ENCODE data around the gene RPS6KA3. TPM values are rescaled to one million over a fixed set of nuclear protein-coding genes. Genes with fewer than 3 reads are reported as not detected.
"Not testable (repeated sequence)": the region's sequence is repeated elsewhere in the genome, so short reads cannot be mapped to it uniquely, and the experiment has no call there.

Gene RPS6KA3
- total RNA-seq, 4 donors from 2014 or later: 53.1 to 91.0 (median 66.0) TPM

- in situ Hi-C loops (cut with MboI; ENCODE audit: low sequenced_read_pairs in 4 of 4) (loop anchor here in 1 of 4 donors (10.0 kb wide), 1 partner anchor 192 kb away; no protein-coding TSS in a partner anchor), intact Hi-C loops (cut with DNase I; ENCODE audit: low total_unique reads) (loop anchor here (1.0 to 10.0 kb wide), 2 partner anchors 191 to 1268 kb away; partner anchors contain the start of gene PHKA2)
- H3K4me3 ChIP-seq: no peak overlapping the region
- DNase-seq (peak; percentile 4 to 44), ATAC-seq (peak; percentile 36 to 77)
- TF ChIP-seq POLR2A (IDR thresholded peaks at IDR 0.05) (no peak), CTCF (IDR thresholded peaks at IDR 0.05 in 4 of 5, conservative IDR thresholded peaks at IDR 0.05 in 1 of 5) (peak; percentile 40 to 68 (median 52))
- H3K36me3 ChIP-seq: no peaks in the 10 kb centered on the region
- H3K27ac ChIP-seq: peak overlapping the region in 3 of 4 donors; percentile 34 to 74 (median 73)
- H3K9me3 ChIP-seq: no peaks in the 10 kb centered on the region
- H3K4me1 ChIP-seq: peaks cover 5 to 18% of the 10 kb centered on the region in 2 donors
- no peaks in the 10 kb centered on the region for H3K27me3 ChIP-seq
These were observed 14.1 kb downstream of the RPS6KA3 start for GRCh38 chrX:20252381-20253231.

- Histone ChIP-seq H3K27ac (peak overlapping the region in 1 of 4 donors; percentile 13), H3K9me3 (no peaks in the 10 kb centered on the region), H3K4me1 (peaks cover 5 to 13% of the 10 kb centered on the region in 2 donors), H3K27me3 (no peaks in the 10 kb centered on the region), H3K36me3 (no peaks in the 10 kb centered on the region), H3K4me3 (no peak overlapping the region)
- no peak for ATAC-seq
- intact Hi-C loops (cut with DNase I; ENCODE audit: low total_unique reads): loop anchor here (10.0 kb wide), 1 partner anchor 1267 kb away; the partner anchor contains the start of gene PHKA2
- DNase-seq: no peak
- no peak for TF ChIP-seq POLR2A (IDR thresholded peaks at IDR 0.05)
- no peak for TF ChIP-seq CTCF (IDR thresholded peaks at IDR 0.05 in 4 of 5, conservative IDR thresholded peaks at IDR 0.05 in 1 of 5)
- in situ Hi-C loops (cut with MboI; ENCODE audit: low sequenced_read_pairs in 4 of 4): loop anchor here in 1 of 4 donors (10.0 kb wide), 1 partner anchor 193 kb away; no protein-coding TSS in a partner anchor
These were observed 15.0 kb downstream of the RPS6KA3 start for GRCh38 chrX:20251691-20252090.

- H3K9me3 ChIP-seq: not testable (repeated sequence)
- intact Hi-C loops (cut with DNase I; ENCODE audit: low total_unique reads) (loop anchor here (10.0 kb wide), 1 partner anchor 1265 kb away; the partner anchor contains the start of gene PHKA2), in situ Hi-C loops (cut with MboI; ENCODE audit: low sequenced_read_pairs in 4 of 4) (loop anchor here in 1 of 4 donors (10.0 kb wide), 1 partner anchor 195 kb away; no protein-coding TSS in a partner anchor)
These were observed 16.6 kb downstream of the RPS6KA3 start for GRCh38 chrX:20250146-20250545.

GRCh38 chrX:20248592-20249192 lies 18.0 kb downstream of the RPS6KA3 start:
- H3K27ac ChIP-seq: no peak overlapping the region
- DNase-seq: no peak

More at GRCh38 chrX:20250146-20250545, 16.6 kb downstream of the RPS6KA3 start:
- H3K4me1 ChIP-seq, DNase-seq, H3K27me3 ChIP-seq, H3K4me3 ChIP-seq, H3K36me3 ChIP-seq, H3K27ac ChIP-seq, ATAC-seq: not testable (repeated sequence)

GRCh38 chrX:20244931-20245330 lies 21.8 kb downstream of the RPS6KA3 start:
- no peak for TF ChIP-seq POLR2A (IDR thresholded peaks at IDR 0.05)
- TF ChIP-seq CTCF (IDR thresholded peaks at IDR 0.05 in 4 of 5, conservative IDR thresholded peaks at IDR 0.05 in 1 of 5): no peak

More at GRCh38 chrX:20248592-20249192, 18.0 kb downstream of the RPS6KA3 start:
- Histone ChIP-seq H3K4me1 (peaks cover 0 to 5% of the 10 kb centered on the region in 2 donors), H3K4me3 (no peak overlapping the region), H3K36me3 (no peaks in the 10 kb centered on the region), H3K27me3 (no peaks in the 10 kb centered on the region), H3K9me3 (no peaks in the 10 kb centered on the region)
- intact Hi-C loops (cut with DNase I; ENCODE audit: low total_unique reads) (no loop called here), in situ Hi-C loops (cut with MboI; ENCODE audit: low sequenced_read_pairs in 4 of 4) (loop anchor here in 2 of 4 donors (25.0 kb wide), 1 partner anchor 189 kb away; no protein-coding TSS in a partner anchor)
- no peak for TF ChIP-seq POLR2A (IDR thresholded peaks at IDR 0.05)
- ATAC-seq: no peak

More at GRCh38 chrX:20244931-20245330, 21.8 kb downstream of the RPS6KA3 start:
- ATAC-seq (no peak), DNase-seq (no peak)
- Histone ChIP-seq H3K4me1 (no peaks in the 10 kb centered on the region), H3K36me3 (no peaks in the 10 kb centered on the region), H3K27me3 (no peaks in the 10 kb centered on the region), H3K9me3 (no peaks in the 10 kb centered on the region), H3K4me3 (no peak overlapping the region), H3K27ac (peak overlapping the region in 1 of 4 donors; percentile 38)
- in situ Hi-C loops (cut with MboI; ENCODE audit: low sequenced_read_pairs in 4 of 4) (loop anchor here in 2 of 4 donors (25.0 kb wide), 1 partner anchor 192 kb away; no protein-coding TSS in a partner anchor), intact Hi-C loops (cut with DNase I; ENCODE audit: low total_unique reads) (no loop called here)
